Urinary bladder (tissue), 4 donors: ENCODE results near the gene NAALADL2. TPM values are rescaled to one million over a fixed set of nuclear protein-coding genes. Genes with fewer than 3 reads are reported as not detected.
"Not testable (repeated sequence)": the region's sequence is repeated elsewhere in the genome, so short reads cannot be mapped to it uniquely, and the experiment has no call there.

ENCODE experiments used
- DNase-seq: peaks from one replicate; pipeline ENCODE4 v3.0.0-alpha.2; 2015; ENCODE audit errors: extremely low spot score
- H3K27ac ChIP-seq: one replicate; pipeline ENCODE4 v1.5.1; 2013; ENCODE audit warnings: low read depth, mild to moderate bottlenecking, moderate library complexity
- H3K36me3 ChIP-seq: one replicate; pipeline ENCODE4 v1.6.1; 2013; ENCODE audit warnings: mild to moderate bottlenecking, moderate library complexity; ENCODE audit not compliant: insufficient read depth
- H3K4me1 ChIP-seq: one replicate; pipeline ENCODE4 v1.6.1; 2013; ENCODE audit warnings: mild to moderate bottlenecking, moderate library complexity; ENCODE audit not compliant: insufficient read depth
- H3K4me3 ChIP-seq: one replicate; pipeline ENCODE4 v1.5.1; 2013; ENCODE audit warnings: low read depth, low read length
- WGBS: extraction: QIAGEN DNeasy Blood & Tissue Kit; methylation state at CpG from one replicate; pipeline ENCODE4 v1.1.7; 2013; 5-methylcytosine and 5-hydroxymethylcytosine counted together
- polyA plus RNA-seq: library from polyadenylated mRNA; stranded (reverse); fragments of 200-250 nt; gene quantifications from one replicate; pipeline ENCODE4 v1.2.3, GENCODE V29; 2013
- total RNA-seq: library from RNA; depleted of rRNA; stranded (reverse); fragments of >200 nt; gene quantifications from one replicate; pipeline ENCODE4 v1.2.3, GENCODE V29; 2014
- donor health status: healthy with polysubstance abuse.
- donor health status: healthy.

NAALADL2 gene
- total and polyA plus RNA-seq, 2 donors: 4.2 to 77.5 TPM

GRCh38 chr3:175443682-175444081 is 584.5 kb downstream of the NAALADL2 start:
- Histone ChIP-seq H3K4me3 (no peak overlapping the region), H3K36me3 (no peaks in the 10 kb centered on the region), H3K27ac (no peak overlapping the region), H3K4me1 (no peaks in the 10 kb centered on the region)
- WGBS: 92% methylated on average over 3 of the region's 3 CpGs
- no peak for DNase-seq

GRCh38 chr3:175445741-175446140 is 586.6 kb downstream of the NAALADL2 start:
- WGBS: 94% methylated on average over 3 of the region's 3 CpGs
- no peak for DNase-seq
- H3K36me3 ChIP-seq: no peaks in the 10 kb centered on the region

GRCh38 chr3:175447521-175447920 is 588.4 kb downstream of the NAALADL2 start:
- Histone ChIP-seq H3K27ac (no peak overlapping the region), H3K4me1 (no peaks in the 10 kb centered on the region), H3K4me3 (no peak overlapping the region), H3K36me3 (no peaks in the 10 kb centered on the region)
- DNase-seq: no peak
- WGBS: 69% methylated on average over 6 of the region's 6 CpGs

More at GRCh38 chr3:175445741-175446140, 586.6 kb downstream of the NAALADL2 start:
- Histone ChIP-seq H3K27ac (no peak overlapping the region), H3K4me3 (no peak overlapping the region), H3K4me1 (no peaks in the 10 kb centered on the region)

GRCh38 chr3:175453361-175453760 is 594.2 kb downstream of the NAALADL2 start:
- Histone ChIP-seq H3K4me1 (no peaks in the 10 kb centered on the region), H3K27ac (no peak overlapping the region), H3K4me3 (no peak overlapping the region), H3K36me3 (no peaks in the 10 kb centered on the region)
- WGBS: 93% methylated on average over 3 of the region's 3 CpGs
- no peak for DNase-seq

GRCh38 chr3:175456466-175456865 is 597.3 kb downstream of the NAALADL2 start:
- DNase-seq: no peak
- Histone ChIP-seq H3K36me3 (no peaks in the 10 kb centered on the region), H3K4me3 (no peak overlapping the region), H3K4me1 (no peaks in the 10 kb centered on the region), H3K27ac (no peak overlapping the region)
- 88% methylated on average over 2 of the region's 2 CpGs for WGBS

GRCh38 chr3:175457301-175457700 is 598.2 kb downstream of the NAALADL2 start:
- no peaks in the 10 kb centered on the region for H3K36me3 ChIP-seq
- H3K27ac ChIP-seq: no peak overlapping the region
- no peak for DNase-seq
- no peaks in the 10 kb centered on the region for H3K4me1 ChIP-seq
- H3K4me3 ChIP-seq: no peak overlapping the region
- 97% methylated on average over 2 of the region's 2 CpGs for WGBS

GRCh38 chr3:175460849-175461399 is 601.8 kb downstream of the NAALADL2 start:
- not testable (repeated sequence) for H3K4me3 ChIP-seq, H3K36me3 ChIP-seq, DNase-seq, H3K4me1 ChIP-seq, H3K27ac ChIP-seq
- 93% methylated on average over 4 of the region's 4 CpGs for WGBS

GRCh38 chr3:175464362-175464761 is 605.2 kb downstream of the NAALADL2 start:
- no peaks in the 10 kb centered on the region for H3K36me3 ChIP-seq
- 93% methylated on average over 3 of the region's 3 CpGs for WGBS

GRCh38 chr3:175469124-175469523 is 610.0 kb downstream of the NAALADL2 start:
- H3K4me1 ChIP-seq: no peaks in the 10 kb centered on the region
- no peaks in the 10 kb centered on the region for H3K36me3 ChIP-seq
- no peak overlapping the region for H3K4me3 ChIP-seq
- DNase-seq: no peak
- no peak overlapping the region for H3K27ac ChIP-seq

More at GRCh38 chr3:175464362-175464761, 605.2 kb downstream of the NAALADL2 start:
- H3K27ac ChIP-seq: no peak overlapping the region
- DNase-seq: no peak
- H3K4me3 ChIP-seq: no peak overlapping the region
- no peaks in the 10 kb centered on the region for H3K4me1 ChIP-seq

GRCh38 chr3:175475765-175476164 is 616.6 kb downstream of the NAALADL2 start:
- WGBS: 95% methylated on average over 4 of the region's 4 CpGs
- Histone ChIP-seq H3K27ac (no peak overlapping the region), H3K4me1 (no peaks in the 10 kb centered on the region)

GRCh38 chr3:175476489-175476888 is 617.4 kb downstream of the NAALADL2 start:
- Histone ChIP-seq H3K4me3 (no peak overlapping the region), H3K4me1 (no peaks in the 10 kb centered on the region), H3K36me3 (no peaks in the 10 kb centered on the region), H3K27ac (no peak overlapping the region)
- WGBS: 47% methylated on average over 2 of the region's 2 CpGs
- no peak for DNase-seq

More at GRCh38 chr3:175475765-175476164, 616.6 kb downstream of the NAALADL2 start:
- no peak for DNase-seq
- H3K4me3 ChIP-seq: no peak overlapping the region
- no peaks in the 10 kb centered on the region for H3K36me3 ChIP-seq

GRCh38 chr3:175477651-175478224 is 618.6 kb downstream of the NAALADL2 start:
- H3K4me1 ChIP-seq: no peaks in the 10 kb centered on the region
- H3K27ac ChIP-seq: no peak overlapping the region
- WGBS: 77% methylated on average over 2 of the region's 2 CpGs
- no peak for DNase-seq
- no peak overlapping the region for H3K4me3 ChIP-seq
- no peaks in the 10 kb centered on the region for H3K36me3 ChIP-seq

- WGBS: 44% methylated on average over 2 of the region's 2 CpGs
- no peak for DNase-seq
- no peak overlapping the region for H3K27ac ChIP-seq
- no peak overlapping the region for H3K4me3 ChIP-seq
- no peaks in the 10 kb centered on the region for H3K36me3 ChIP-seq
- no peaks in the 10 kb centered on the region for H3K4me1 ChIP-seq
Measured at GRCh38 chr3:175478301-175478700, 619.2 kb downstream of the NAALADL2 start.

- 72% methylated on average over 2 of the region's 2 CpGs for WGBS
- no peaks in the 10 kb centered on the region for H3K36me3 ChIP-seq
- H3K4me1 ChIP-seq: no peaks in the 10 kb centered on the region
- H3K27ac ChIP-seq: no peak overlapping the region
- DNase-seq: no peak
- H3K4me3 ChIP-seq: no peak overlapping the region
Measured at GRCh38 chr3:175479175-175479574, 620.0 kb downstream of the NAALADL2 start.
